OCI-LY1 (cell line): Measurements from ENCODE around the gene FUT4.

Experiments
- H2AFZ ChIP-seq: fragments of 200-600 bp; sonication (generic), shearing (Covaris generic); 2 replicates; pipeline ENCODE4 v1.6.0; 2014; ENCODE audit warnings: antibody characterized with exemption, mild to moderate bottlenecking, low read length
- H3F3A ChIP-seq: fragments of 200-600 bp; sonication (generic), shearing (Covaris generic); 2 replicates; pipeline ENCODE4 v1.6.0; 2014; ENCODE audit warnings: mild to moderate bottlenecking, antibody characterized with exemption, low read length, moderate library complexity; ENCODE audit not compliant: insufficient read depth
- H3K27ac ChIP-seq: fragments of 200-600 bp; sonication (generic); 2 replicates; pipeline ENCODE4 v1.5.1; 2014; ENCODE audit warnings: low read length, mixed run types, mild to moderate bottlenecking, low read depth; ENCODE audit not compliant: poor library complexity, severe bottlenecking
- H3K27me3 ChIP-seq: fragments of 200-600 bp; sonication (generic); 2 replicates; pipeline ENCODE4 v1.6.0; 2014; ENCODE audit warnings: antibody characterized with exemption, mild to moderate bottlenecking, low read length, moderate library complexity; ENCODE audit not compliant: insufficient read depth
- H3K36me3 ChIP-seq: fragments of 200-600 bp; sonication (generic); 2 replicates; pipeline ENCODE4 v1.6.1; 2014; ENCODE audit warnings: mild to moderate bottlenecking, antibody characterized with exemption, low read length, moderate library complexity, mixed read lengths; ENCODE audit not compliant: insufficient read depth
- H3K4me1 ChIP-seq: fragments of 200-600 bp; sonication (generic); 2 replicates; pipeline ENCODE4 v1.5.1; 2014; ENCODE audit warnings: mild to moderate bottlenecking, low read length, moderate library complexity; ENCODE audit not compliant: insufficient read depth, severe bottlenecking
- H3K4me2 ChIP-seq: fragments of 200-600 bp; sonication (generic), shearing (Covaris generic); 2 replicates; pipeline ENCODE4 v1.6.1; 2014; ENCODE audit warnings: low read length
- H3K4me3 ChIP-seq: fragments of 200-600 bp; sonication (generic); 2 replicates; pipeline ENCODE4 v1.5.1; 2014; ENCODE audit warnings: low read length, low read depth, mild to moderate bottlenecking, mixed read lengths; ENCODE audit not compliant: poor library complexity, severe bottlenecking
- H3K79me2 ChIP-seq: fragments of 200-600 bp; shearing (Covaris generic); 2 replicates; pipeline ENCODE4 v1.6.1; 2016; ENCODE audit warnings: mixed run types, low read length, mixed read lengths; ENCODE audit not compliant: insufficient read depth
- H3K9ac ChIP-seq: fragments of 200-600 bp; sonication (generic), shearing (Covaris generic); 2 replicates; pipeline ENCODE4 v1.6.1; 2014; ENCODE audit warnings: mild to moderate bottlenecking, low read length, mixed read lengths
- H3K9me2 ChIP-seq: fragments of 200-600 bp; sonication (generic), shearing (Covaris generic); 2 replicates; pipeline ENCODE4 v1.6.1; 2014; ENCODE audit warnings: low read depth, mild to moderate bottlenecking, low read length, mixed read lengths
- H3K9me3 ChIP-seq: fragments of 200-600 bp; shearing (Covaris generic); 2 replicates; pipeline ENCODE4 v1.6.1; 2014; ENCODE audit warnings: low read length, mixed read lengths
- H4K20me1 ChIP-seq: fragments of 200-600 bp; sonication (generic), shearing (Covaris generic); 2 replicates; pipeline ENCODE4 v1.6.0; 2016; ENCODE audit warnings: mild to moderate bottlenecking, low read length; ENCODE audit not compliant: insufficient read depth
- EZH2 ChIP-seq: fragments of 200-600 bp; sonication (generic), shearing (Covaris generic); IDR thresholded peaks from 2 replicates; pipeline ENCODE4 v1.8.0; 2017; ENCODE audit warnings: borderline replicate concordance, mixed run types, mild to moderate bottlenecking, antibody characterized with exemption, low read length, moderate library complexity, mixed read lengths
- TF ChIP-seq, protein P1 (sequence below): fragments of 200-600 bp; sonication (generic), shearing (Covaris generic); IDR thresholded peaks from 2 replicates; pipeline ENCODE4 v1.5.1; 2017; ENCODE audit warnings: mild to moderate bottlenecking, antibody characterized with exemption, low read length, moderate library complexity, mixed read lengths

Gene FUT4

DNA sequence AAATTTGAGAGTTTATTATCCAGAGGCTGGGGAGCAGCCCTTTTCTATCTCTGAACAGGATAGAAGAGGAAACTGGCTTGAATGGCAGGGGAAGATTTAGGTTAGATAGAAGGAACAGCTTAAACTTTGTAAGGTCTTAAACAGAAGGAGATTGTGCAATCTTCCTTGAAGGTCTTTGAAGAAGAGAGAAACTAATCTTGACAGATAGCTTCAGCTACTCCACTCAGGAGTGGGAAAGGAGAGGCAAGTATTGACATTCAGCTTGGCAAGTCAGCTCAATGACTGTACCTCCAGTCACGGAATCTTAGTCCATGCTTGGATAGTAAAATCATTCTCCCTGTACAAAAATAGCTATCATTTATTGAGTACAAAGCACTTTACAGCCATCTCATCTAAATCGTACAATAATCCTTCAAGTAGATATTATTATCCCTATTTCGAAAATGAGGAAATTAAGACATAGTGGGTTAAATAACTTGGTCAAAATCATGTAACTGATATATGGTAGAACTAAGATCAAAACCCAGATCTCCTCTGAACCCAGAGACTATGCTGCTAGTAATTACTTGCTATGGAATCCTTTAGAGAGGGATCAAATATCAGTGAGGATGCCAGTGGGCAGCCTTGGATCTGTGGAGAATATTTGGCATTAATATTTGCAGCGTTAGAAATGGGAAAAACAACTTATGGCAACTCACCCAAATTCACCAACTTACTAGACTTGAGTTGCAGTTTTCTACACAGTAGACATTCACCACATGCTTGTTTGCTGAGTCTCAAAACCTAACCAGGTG, 16.9 kb upstream of the FUT4 start:
- H4K20me1 ChIP-seq, result no peaks in the 10 kb centered on the region
- H3K27ac ChIP-seq, result no peak overlapping the region
- H3K27me3 ChIP-seq, result no peaks in the 10 kb centered on the region
- no peak overlapping the region for H3K4me2 ChIP-seq
- H2AFZ ChIP-seq, result no peak overlapping the region
- H3K36me3 ChIP-seq, result no peaks in the 10 kb centered on the region
- H3K9me2 ChIP-seq, result no peaks in the 10 kb centered on the region
- H3K9me3 ChIP-seq, result no peaks in the 10 kb centered on the region
- no peak overlapping the region for H3K9ac ChIP-seq
- TF ChIP-seq, protein P1, sequence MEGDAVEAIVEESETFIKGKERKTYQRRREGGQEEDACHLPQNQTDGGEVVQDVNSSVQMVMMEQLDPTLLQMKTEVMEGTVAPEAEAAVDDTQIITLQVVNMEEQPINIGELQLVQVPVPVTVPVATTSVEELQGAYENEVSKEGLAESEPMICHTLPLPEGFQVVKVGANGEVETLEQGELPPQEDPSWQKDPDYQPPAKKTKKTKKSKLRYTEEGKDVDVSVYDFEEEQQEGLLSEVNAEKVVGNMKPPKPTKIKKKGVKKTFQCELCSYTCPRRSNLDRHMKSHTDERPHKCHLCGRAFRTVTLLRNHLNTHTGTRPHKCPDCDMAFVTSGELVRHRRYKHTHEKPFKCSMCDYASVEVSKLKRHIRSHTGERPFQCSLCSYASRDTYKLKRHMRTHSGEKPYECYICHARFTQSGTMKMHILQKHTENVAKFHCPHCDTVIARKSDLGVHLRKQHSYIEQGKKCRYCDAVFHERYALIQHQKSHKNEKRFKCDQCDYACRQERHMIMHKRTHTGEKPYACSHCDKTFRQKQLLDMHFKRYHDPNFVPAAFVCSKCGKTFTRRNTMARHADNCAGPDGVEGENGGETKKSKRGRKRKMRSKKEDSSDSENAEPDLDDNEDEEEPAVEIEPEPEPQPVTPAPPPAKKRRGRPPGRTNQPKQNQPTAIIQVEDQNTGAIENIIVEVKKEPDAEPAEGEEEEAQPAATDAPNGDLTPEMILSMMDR, result no peak
- TF ChIP-seq EZH2, result no peak
- H3K79me2 ChIP-seq, result no peaks in the 10 kb centered on the region
- no peaks in the 10 kb centered on the region for H3F3A ChIP-seq
- no peak overlapping the region for H3K4me3 ChIP-seq
- H3K4me1 ChIP-seq, result no peaks in the 10 kb centered on the region

DNA sequence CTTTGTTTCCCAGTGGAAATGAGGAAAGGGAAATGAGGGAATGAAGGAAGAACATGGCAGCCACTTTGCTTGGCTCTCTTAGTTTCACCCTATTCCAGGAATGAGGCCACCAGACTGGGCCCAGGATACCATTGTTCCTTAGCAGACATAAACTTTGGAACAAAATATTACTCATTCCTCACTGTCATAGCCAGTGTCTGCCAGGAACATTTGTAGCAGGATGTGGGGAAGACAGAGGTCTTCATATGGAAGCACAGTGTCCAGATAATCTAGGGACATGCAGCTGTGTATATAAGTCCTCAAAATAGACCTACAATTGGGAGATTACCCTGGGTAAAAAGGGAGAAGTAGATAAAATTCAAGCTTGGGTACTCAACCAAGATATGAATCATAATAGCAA, 15.2 kb upstream of the FUT4 start:
- H4K20me1 ChIP-seq, result no peaks in the 10 kb centered on the region
- H3K4me1 ChIP-seq, result no peaks in the 10 kb centered on the region
- no peaks in the 10 kb centered on the region for H3K9me3 ChIP-seq
- H3K9ac ChIP-seq, result no peak overlapping the region
- no peaks in the 10 kb centered on the region for H3K27me3 ChIP-seq
- H3K36me3 ChIP-seq, result no peaks in the 10 kb centered on the region
- H3K27ac ChIP-seq, result no peak overlapping the region
- no peak overlapping the region for H3K4me3 ChIP-seq
- H3K9me2 ChIP-seq, result no peaks in the 10 kb centered on the region
- no peaks in the 10 kb centered on the region for H3F3A ChIP-seq
- no peak overlapping the region for H2AFZ ChIP-seq
- no peaks in the 10 kb centered on the region for H3K79me2 ChIP-seq
- no peak for TF ChIP-seq EZH2
- TF ChIP-seq, protein P1, result no peak
- no peak overlapping the region for H3K4me2 ChIP-seq

DNA sequence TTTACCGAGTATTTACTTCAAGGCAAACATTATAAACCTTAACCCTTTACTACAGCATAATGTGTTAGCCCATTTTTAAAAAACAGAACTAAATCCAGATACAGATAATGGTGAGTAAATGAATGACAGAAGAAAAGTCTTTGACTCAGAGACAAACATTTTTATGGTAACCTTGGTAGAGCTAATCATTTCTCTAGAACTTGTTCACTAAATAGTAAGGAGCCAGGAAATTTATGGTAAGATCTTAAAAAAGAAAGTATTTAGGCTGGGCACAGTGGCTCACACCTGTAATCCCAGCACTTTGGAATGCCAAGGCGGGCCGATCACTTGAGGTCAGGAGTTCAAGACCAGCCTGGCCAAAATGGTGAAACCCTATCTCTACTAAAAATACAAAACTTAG, 11.5 kb upstream of the FUT4 start:
- H3K27ac ChIP-seq, result no peak overlapping the region
- no peaks in the 10 kb centered on the region for H3K79me2 ChIP-seq
- no peak overlapping the region for H2AFZ ChIP-seq
- no peaks in the 10 kb centered on the region for H3K4me1 ChIP-seq
- H3K36me3 ChIP-seq, result no peaks in the 10 kb centered on the region
- H3K9me2 ChIP-seq, result no peaks in the 10 kb centered on the region
- no peak for TF ChIP-seq EZH2
- TF ChIP-seq, protein P1, result no peak
- H3K9ac ChIP-seq, result no peak overlapping the region
- H3F3A ChIP-seq, result no peaks in the 10 kb centered on the region
- no peak overlapping the region for H3K4me3 ChIP-seq
- H4K20me1 ChIP-seq, result no peaks in the 10 kb centered on the region
- no peaks in the 10 kb centered on the region for H3K9me3 ChIP-seq
- H3K27me3 ChIP-seq, result no peaks in the 10 kb centered on the region
- H3K4me2 ChIP-seq, result no peak overlapping the region
